Thyroid gland (tissue), 4 donors: ENCODE data around the gene DSC2. TPM values are rescaled to one million over a fixed set of nuclear protein-coding genes. Genes with fewer than 3 reads are reported as not detected.
"Not testable (repeated sequence)": the region's sequence is repeated elsewhere in the genome, so short reads cannot be mapped to it uniquely, and the experiment has no call there.

Experiments used
- DNase-seq, 2 donors: peaks; one replicate each; pipeline ENCODE4 v3.0.0-alpha.2; 2019
- H3K27ac ChIP-seq, 3 donors: fragments of 200-600 bp; sonication (generic); 1 replicate in 2 of 3; 2 replicates in 1 of 3; pipeline ENCODE4 v1.5.1; 2016 to 2019; ENCODE audit warnings: mild to moderate bottlenecking in 1 of 3, moderate library complexity in 1 of 3
- H3K27me3 ChIP-seq: fragments of 200-600 bp; sonication (generic); one replicate; pipeline ENCODE4 v1.5.1; 2019
- H3K36me3 ChIP-seq, 2 donors: fragments of 200-600 bp; sonication (generic); one replicate each; pipeline ENCODE4 v1.5.1; 2016 to 2019
- H3K4me1 ChIP-seq, 2 donors: fragments of 200-600 bp; sonication (generic); one replicate each; pipeline ENCODE4 v1.5.1; 2017 to 2019
- H3K4me3 ChIP-seq, 3 donors: fragments of 200-600 bp; sonication (generic); replicated peaks in 1 of 3; 1 replicate in 2 of 3; 2 replicates in 1 of 3; pipeline ENCODE4 v1.5.1; 2016; ENCODE audit warnings: mild to moderate bottlenecking in 1 of 3
- H3K9me3 ChIP-seq: fragments of 200-600 bp; sonication (generic); one replicate; pipeline ENCODE4 v1.5.1; 2017
- CTCF ChIP-seq, 6 experiments: fragments of 200-600 bp in 3 of 6; fragments of 450-650 bp in 3 of 6; sonication (generic) in 3 of 6; IDR thresholded peaks; one replicate each; pipeline ENCODE4 v1.5.1; 2016 to 2019; ENCODE audit warnings: antibody characterized with exemption in 6 of 6, mild to moderate bottlenecking in 2 of 6, inconsistent platforms in 1 of 6, moderate library complexity in 1 of 6
- POLR2A ChIP-seq, 2 donors: fragments of 450-650 bp; IDR thresholded peaks; one replicate each; pipeline ENCODE4 v1.6.1; 2017; ENCODE audit warnings: antibody characterized with exemption in 2 of 2, mild to moderate bottlenecking in 2 of 2, moderate library complexity in 1 of 2
- whole genome bisulfite sequencing, 2 donors: methylation state at CpG; one replicate each; pipeline ENCODE4 v1.1.5; 2017; 5-methylcytosine and 5-hydroxymethylcytosine counted together
- intact Hi-C: fragments of 100-400 bp; cut with DNase I; formaldehyde crosslinking; loops from one replicate; pipeline ENCODE4 v1.15.1; 2023
- total RNA-seq, 4 donors: library from RNA; depleted of rRNA; stranded (reverse); fragments of >200 nt; gene quantifications; one replicate each; pipeline ENCODE4 v1.2.3, GENCODE V29; 2016

Gene DSC2
- total RNA-seq, 4 donors from 2014 or later = 7.0 to 11.7 (median 7.5) TPM

DNA sequence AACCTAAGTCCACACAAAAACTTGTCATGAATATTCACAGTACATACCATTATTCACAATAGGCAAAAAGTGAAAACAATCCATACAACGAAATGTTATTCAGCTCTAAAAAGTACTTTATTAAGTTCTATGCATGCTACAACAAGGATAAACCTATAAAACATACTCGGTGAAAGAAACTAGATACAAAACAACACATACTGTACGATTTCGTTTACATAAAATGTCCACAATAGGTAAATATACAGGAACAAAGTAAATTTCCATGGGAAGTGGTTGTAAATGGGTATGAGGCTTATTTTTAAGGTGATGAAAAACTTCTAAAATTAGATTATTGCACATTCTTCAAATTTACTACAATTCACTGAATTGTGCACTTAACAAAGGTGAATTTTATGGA, 67.7 kb downstream of the DSC2 start:
- no peaks in the 10 kb centered on the region for H3K36me3 ChIP-seq
- WGBS, 2 donors = 88 to 93% methylated on average over 4 of the region's 4 CpGs
- H3K4me1 ChIP-seq = no peaks in the 10 kb centered on the region
- no peak overlapping the region for H3K4me3 ChIP-seq
- intact Hi-C loops = no loop called here
- no peak overlapping the region for H3K27ac ChIP-seq
- no peak for TF ChIP-seq POLR2A (IDR thresholded peaks at IDR 0.05)
- H3K9me3 ChIP-seq = no peaks in the 10 kb centered on the region
- DNase-seq = no peak
- no peaks in the 10 kb centered on the region for H3K27me3 ChIP-seq

DNA sequence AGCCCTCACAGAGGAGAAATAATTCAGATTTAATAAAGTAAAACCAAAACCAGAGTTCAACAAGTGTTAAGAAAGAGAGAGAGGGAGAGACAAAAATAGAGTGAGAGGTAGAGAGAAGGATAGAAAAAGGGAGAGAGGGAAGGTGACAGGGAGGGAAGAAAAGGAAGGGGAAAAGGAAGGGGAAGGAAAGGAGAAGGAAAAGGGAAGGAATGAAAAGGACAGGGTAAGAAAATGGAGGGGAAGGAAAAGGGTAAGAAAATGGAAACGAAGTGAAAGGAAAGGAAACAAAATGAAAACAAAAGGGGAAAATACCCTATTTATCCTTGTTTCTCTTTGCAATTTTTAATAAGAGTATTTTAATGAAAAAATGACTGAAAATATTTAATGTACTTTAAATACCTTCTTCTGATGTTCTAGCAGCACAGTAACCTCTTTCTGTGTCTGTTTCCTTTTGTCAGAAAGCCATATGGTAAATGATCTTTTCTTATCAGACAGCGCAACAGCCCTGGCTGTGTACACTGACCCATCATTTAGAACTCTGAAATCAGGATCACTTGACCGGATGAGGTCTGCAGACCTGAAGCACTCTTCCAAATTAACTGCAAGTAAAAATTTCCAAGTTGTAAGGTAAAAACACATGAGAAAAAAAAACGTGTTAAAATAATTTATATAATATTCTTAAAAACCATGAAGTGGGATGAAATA, 71.5 kb downstream of the DSC2 start:
- Histone ChIP-seq H3K27me3 (no peaks in the 10 kb centered on the region), H3K9me3 (no peaks in the 10 kb centered on the region), H3K4me1 (no peaks in the 10 kb centered on the region), H3K27ac (no peak overlapping the region), H3K36me3 (no peaks in the 10 kb centered on the region), H3K4me3 (no peak overlapping the region)
- intact Hi-C loops = no loop called here
- TF ChIP-seq CTCF (IDR thresholded peaks at IDR 0.05) = no peak
- no peak for TF ChIP-seq POLR2A (IDR thresholded peaks at IDR 0.05)
- WGBS, 2 donors = 73 to 77% methylated on average over 4 of the region's 4 CpGs
- DNase-seq = no peak

DNA sequence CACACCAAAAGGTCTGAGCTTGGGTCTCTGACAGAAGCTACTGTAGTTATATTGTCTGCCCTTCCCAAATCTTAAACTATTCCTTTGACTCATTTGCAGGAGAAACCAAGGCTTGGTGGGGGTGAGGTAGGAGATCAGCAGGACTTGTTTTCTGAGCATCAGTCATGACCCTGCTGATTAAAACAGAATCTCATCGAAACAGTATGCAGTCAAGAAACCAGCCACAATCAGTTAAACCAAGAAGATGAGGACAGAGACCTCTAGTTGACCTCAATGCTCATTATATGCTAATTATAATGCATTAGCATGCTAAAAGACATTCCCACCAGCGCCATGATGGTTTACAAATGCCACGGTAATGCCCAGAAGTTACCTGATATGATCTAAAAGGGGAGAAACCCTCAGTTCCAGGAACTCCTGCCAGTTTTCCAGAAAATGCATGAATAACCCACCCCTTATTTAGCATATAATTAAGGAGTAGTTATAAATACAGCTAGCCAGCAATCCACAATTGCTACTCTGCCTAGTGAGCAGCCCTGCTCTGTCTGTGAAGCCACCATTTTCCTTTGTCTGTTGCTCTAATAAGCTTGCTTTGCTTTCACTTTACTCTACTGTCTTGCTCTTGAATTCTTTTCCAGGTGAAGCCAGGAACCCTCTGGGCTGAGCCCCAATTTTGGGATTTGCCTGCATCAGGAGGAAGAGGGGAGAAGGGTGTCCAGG, 86.3 kb downstream of the DSC2 start:
- H3K27ac ChIP-seq = no peak overlapping the region
- H3K27me3 ChIP-seq = no peaks in the 10 kb centered on the region
- intact Hi-C loops = no loop called here
- 96 to 97% methylated on average over 3 of the region's 3 CpGs for WGBS, 2 donors
- TF ChIP-seq POLR2A (IDR thresholded peaks at IDR 0.05) = no peak
- no peak for TF ChIP-seq CTCF (IDR thresholded peaks at IDR 0.05)
- no peak for DNase-seq
- H3K9me3 ChIP-seq = no peaks in the 10 kb centered on the region
- no peaks in the 10 kb centered on the region for H3K36me3 ChIP-seq
- no peak overlapping the region for H3K4me3 ChIP-seq
- H3K4me1 ChIP-seq = no peaks in the 10 kb centered on the region

DNA sequence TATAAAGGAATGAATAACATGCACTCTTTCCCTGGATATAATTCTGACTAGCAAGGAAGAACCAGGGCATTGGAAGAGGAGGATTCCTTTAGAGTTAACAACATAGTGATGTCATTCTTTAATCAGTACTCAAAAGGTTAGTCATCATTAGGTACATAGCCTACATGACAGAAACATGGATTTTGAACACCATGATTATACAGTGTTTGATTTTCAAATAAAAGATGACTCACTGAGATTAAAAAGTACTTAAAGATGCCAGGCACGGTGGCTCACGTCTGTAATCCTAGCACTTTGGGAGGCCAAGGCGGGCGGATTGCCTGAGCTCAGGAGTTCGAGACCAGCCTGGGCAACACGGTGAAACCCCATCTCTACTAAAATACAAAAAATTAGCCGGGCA, 90.8 kb downstream of the DSC2 start:
- H3K9me3 ChIP-seq, H3K4me1 ChIP-seq, H3K27ac ChIP-seq, H3K4me3 ChIP-seq, DNase-seq, H3K36me3 ChIP-seq, intact Hi-C loops, H3K27me3 ChIP-seq: not testable (repeated sequence)
- WGBS, 2 donors = 92 to 93% methylated on average over 7 of the region's 7 CpGs

- H3K4me1 ChIP-seq = no peaks in the 10 kb centered on the region
- no peak for DNase-seq
- intact Hi-C loops = no loop called here
- WGBS, 2 donors = 90% methylated on average over 4 of the region's 4 CpGs
- TF ChIP-seq POLR2A (IDR thresholded peaks at IDR 0.05) = no peak
- TF ChIP-seq CTCF (IDR thresholded peaks at IDR 0.05) = no peak
- H3K36me3 ChIP-seq = no peaks in the 10 kb centered on the region
- H3K27me3 ChIP-seq = no peaks in the 10 kb centered on the region
- no peak overlapping the region for H3K4me3 ChIP-seq
- H3K9me3 ChIP-seq = no peaks in the 10 kb centered on the region
- H3K27ac ChIP-seq = no peak overlapping the region
These were observed 91.6 kb downstream of the DSC2 start for GRCh38 chr18:31010601-31011000.

Other genes with a start within 250 kb of the DSC2 start
- gene DSC3, start 59.7 kb downstream of the DSC2 start, total RNA-seq = 1 to 10 TPM in 1 of 4 donors, under 1 TPM in 2, not detected in 1; 0.15 to 1.5 (median 0.33) TPM
- gene DSC1, start 60.4 kb upstream of the DSC2 start, total RNA-seq = not detected
- gene DSG1, start 215.7 kb upstream of the DSC2 start, total RNA-seq = not detected